NB4 (cell line): ENCODE measurements around the gene TMEM164.

ENCODE experiments used
- MYC ChIP-seq: IDR thresholded peaks from 2 replicates; pipeline ENCODE4 v1.6.1; 2011; ENCODE audit warnings: low read depth, low read length
- POLR2A ChIP-seq: IDR thresholded peaks from 2 replicates; pipeline ENCODE4 v1.6.1; 2011; ENCODE audit warnings: mild to moderate bottlenecking; ENCODE audit not compliant: insufficient read length; ENCODE audit errors: extremely low read depth
- TF ChIP-seq, protein P1 (sequence below): IDR thresholded peaks from one replicate; pipeline ENCODE4 v1.5.1; 2012; ENCODE audit warnings: low read depth, low read length
- TF ChIP-seq, protein P2 (sequence below): IDR thresholded peaks from 2 replicates; pipeline ENCODE4 v1.6.1; 2011; ENCODE audit warnings: low read depth, low read length

DNA sequence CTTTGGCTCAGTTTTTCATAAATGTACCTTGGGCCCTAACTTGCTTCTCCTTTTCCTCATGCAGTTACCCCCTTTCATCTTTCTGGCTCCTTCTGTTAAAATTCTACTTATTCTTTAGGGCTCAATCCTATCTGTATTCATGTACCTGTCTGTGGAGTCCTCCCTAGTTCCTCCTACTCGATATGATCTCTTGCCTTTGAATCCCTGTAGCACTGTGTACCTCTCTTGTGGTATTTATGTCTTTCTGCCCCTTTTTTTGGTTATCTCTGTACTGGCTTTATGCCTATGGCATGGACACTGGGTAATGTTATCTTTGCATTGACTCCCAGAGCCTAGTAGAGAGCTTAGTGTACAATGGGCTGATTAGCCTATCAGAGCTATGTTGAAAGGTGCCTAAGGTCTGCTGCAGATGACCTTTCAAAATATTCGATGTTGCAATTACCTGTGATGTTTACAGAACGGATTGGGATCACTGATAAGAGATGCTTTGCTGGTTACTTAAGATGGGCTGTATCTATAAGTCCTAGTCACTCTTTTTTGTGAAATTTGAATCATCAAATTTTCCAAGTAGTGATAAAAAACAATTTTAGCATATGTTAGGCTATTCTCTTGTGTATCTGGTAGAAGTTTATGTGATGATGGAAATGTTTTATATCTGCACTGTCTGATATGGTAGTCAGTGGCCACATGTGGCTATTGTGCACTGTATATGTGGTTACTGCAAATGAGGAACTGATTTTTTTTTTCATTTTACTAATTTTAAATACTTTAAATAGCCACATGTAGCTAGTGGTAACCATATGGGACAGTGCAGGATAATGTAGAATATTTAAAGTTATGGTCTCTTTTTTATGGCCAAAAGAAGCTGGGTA lies 33.5 kb downstream of the TMEM164 start:
- TF ChIP-seq, protein P1, sequence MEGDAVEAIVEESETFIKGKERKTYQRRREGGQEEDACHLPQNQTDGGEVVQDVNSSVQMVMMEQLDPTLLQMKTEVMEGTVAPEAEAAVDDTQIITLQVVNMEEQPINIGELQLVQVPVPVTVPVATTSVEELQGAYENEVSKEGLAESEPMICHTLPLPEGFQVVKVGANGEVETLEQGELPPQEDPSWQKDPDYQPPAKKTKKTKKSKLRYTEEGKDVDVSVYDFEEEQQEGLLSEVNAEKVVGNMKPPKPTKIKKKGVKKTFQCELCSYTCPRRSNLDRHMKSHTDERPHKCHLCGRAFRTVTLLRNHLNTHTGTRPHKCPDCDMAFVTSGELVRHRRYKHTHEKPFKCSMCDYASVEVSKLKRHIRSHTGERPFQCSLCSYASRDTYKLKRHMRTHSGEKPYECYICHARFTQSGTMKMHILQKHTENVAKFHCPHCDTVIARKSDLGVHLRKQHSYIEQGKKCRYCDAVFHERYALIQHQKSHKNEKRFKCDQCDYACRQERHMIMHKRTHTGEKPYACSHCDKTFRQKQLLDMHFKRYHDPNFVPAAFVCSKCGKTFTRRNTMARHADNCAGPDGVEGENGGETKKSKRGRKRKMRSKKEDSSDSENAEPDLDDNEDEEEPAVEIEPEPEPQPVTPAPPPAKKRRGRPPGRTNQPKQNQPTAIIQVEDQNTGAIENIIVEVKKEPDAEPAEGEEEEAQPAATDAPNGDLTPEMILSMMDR, result no peak
- TF ChIP-seq POLR2A, result no peak
- TF ChIP-seq MYC, result no peak
- TF ChIP-seq, protein P2, sequence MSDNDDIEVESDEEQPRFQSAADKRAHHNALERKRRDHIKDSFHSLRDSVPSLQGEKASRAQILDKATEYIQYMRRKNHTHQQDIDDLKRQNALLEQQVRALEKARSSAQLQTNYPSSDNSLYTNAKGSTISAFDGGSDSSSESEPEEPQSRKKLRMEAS, result no peak
